PFSK-1 (cell line): Measurements from ENCODE around the gene IGFLR1.

Source experiments
- FOXP2 ChIP-seq: optimal IDR thresholded peaks from 2 replicates; pipeline ENCODE3; 2011; ENCODE audit warnings: borderline replicate concordance, control low read depth, inconsistent platforms; ENCODE audit not compliant: insufficient read depth; ENCODE audit errors: extremely low read length, extremely low read depth
- POLR2AphosphoS5 ChIP-seq: IDR thresholded peaks from 2 replicates; pipeline ENCODE4 v1.6.1; 2012; ENCODE audit warnings: low read depth, mild to moderate bottlenecking, control low read depth, low read length, moderate library complexity
- SIN3A ChIP-seq: IDR thresholded peaks from 2 replicates; pipeline ENCODE4 v1.6.1; 2012; ENCODE audit warnings: mild to moderate bottlenecking, low read length, moderate library complexity, borderline replicate concordance; ENCODE audit not compliant: insufficient read depth
- TAF1 ChIP-seq: IDR thresholded peaks from 2 replicates; pipeline ENCODE4 v1.6.1; 2012; ENCODE audit warnings: low read length, control low read depth, borderline replicate concordance; ENCODE audit not compliant: insufficient read depth
- TF ChIP-seq, protein P1 (sequence below), 2 experiments: IDR thresholded peaks; 2 replicates each; pipeline versions ENCODE4 v1.6.1 to v1.8.0; 2011 to 2012; ENCODE audit warnings: low read depth in 2 of 2, low read length in 2 of 2, control low read depth in 1 of 2, inconsistent platforms in 1 of 2, mild to moderate bottlenecking in 1 of 2, moderate library complexity in 1 of 2; ENCODE audit not compliant: insufficient read depth in 1 of 2

Gene IGFLR1

DNA sequence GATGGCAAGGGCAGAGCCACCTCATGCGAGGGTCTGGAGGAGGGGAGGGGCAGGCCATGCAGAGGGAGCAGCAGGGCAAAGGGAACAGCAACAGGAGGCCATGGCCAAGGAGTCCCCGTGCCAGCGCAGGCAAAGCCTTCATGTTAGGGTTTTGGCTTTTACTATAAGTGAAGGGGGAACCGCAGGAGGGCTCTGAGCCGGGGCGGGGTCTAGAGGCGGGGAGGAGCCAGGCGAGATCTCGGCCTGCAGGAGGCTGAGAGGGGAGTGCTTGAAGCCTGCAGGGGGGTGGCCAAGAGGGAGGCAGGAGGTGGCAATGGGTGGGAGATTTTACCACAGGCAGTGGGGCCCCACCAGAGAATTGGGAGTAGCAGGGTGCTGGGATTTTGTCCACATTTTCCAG, 39.4 kb upstream of the IGFLR1 start:
- TF ChIP-seq, protein P1, sequence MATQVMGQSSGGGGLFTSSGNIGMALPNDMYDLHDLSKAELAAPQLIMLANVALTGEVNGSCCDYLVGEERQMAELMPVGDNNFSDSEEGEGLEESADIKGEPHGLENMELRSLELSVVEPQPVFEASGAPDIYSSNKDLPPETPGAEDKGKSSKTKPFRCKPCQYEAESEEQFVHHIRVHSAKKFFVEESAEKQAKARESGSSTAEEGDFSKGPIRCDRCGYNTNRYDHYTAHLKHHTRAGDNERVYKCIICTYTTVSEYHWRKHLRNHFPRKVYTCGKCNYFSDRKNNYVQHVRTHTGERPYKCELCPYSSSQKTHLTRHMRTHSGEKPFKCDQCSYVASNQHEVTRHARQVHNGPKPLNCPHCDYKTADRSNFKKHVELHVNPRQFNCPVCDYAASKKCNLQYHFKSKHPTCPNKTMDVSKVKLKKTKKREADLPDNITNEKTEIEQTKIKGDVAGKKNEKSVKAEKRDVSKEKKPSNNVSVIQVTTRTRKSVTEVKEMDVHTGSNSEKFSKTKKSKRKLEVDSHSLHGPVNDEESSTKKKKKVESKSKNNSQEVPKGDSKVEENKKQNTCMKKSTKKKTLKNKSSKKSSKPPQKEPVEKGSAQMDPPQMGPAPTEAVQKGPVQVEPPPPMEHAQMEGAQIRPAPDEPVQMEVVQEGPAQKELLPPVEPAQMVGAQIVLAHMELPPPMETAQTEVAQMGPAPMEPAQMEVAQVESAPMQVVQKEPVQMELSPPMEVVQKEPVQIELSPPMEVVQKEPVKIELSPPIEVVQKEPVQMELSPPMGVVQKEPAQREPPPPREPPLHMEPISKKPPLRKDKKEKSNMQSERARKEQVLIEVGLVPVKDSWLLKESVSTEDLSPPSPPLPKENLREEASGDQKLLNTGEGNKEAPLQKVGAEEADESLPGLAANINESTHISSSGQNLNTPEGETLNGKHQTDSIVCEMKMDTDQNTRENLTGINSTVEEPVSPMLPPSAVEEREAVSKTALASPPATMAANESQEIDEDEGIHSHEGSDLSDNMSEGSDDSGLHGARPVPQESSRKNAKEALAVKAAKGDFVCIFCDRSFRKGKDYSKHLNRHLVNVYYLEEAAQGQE (IDR thresholded peaks at IDR 0.05; ENCODE audit: insufficient read depth in 1 of 2, low read depth in 2 of 2, low read length in 2 of 2), result no peak
- TF ChIP-seq FOXP2 (no peak), POLR2AphosphoS5 (no peak), SIN3A (no peak), TAF1 (no peak)

DNA sequence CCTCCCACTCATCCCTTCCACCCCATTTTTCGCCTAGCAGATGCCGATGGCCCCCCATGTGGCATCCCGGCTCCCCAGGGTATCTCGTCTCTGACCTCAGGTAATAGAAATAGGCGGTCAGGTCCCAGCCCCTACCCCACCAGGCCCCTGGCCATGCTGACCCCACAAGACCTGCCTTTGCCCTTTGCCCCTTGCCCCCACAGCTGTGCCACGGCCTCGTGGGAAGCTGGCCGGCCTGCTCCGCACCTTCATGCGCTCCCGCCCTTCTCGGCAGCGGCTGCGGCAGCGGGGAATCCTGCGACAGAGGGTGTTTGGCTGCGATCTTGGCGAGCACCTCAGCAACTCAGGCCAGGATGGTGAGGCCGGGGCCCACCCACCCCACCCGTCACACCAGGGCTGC, 38.5 kb upstream of the IGFLR1 start:
- TF ChIP-seq TAF1 (no peak), POLR2AphosphoS5 (no peak), FOXP2 (no peak), SIN3A (no peak)
- TF ChIP-seq, protein P1 (IDR thresholded peaks at IDR 0.05; ENCODE audit: insufficient read depth in 1 of 2, low read depth in 2 of 2, low read length in 2 of 2), result no peak

DNA sequence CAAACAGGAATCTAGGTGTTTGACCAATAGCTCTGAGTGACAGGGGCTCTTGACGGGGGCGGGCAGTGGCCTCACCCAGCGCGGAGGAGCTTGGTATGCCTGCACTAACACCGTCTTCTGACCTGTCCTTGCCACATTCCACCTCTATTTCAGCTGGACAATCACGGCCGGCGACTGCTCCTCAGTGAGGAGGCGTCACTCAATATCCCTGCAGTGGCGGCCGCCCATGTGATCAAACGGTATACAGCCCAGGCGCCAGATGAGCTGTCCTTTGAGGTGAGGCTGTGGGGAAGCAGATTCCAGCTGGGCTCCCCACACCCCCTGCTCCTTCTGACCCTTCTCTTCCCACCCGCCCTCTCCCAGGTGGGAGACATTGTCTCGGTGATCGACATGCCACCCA, 37.8 kb upstream of the IGFLR1 start:
- TF ChIP-seq TAF1, result no peak
- TF ChIP-seq, protein P1 (IDR thresholded peaks at IDR 0.05; ENCODE audit: insufficient read depth in 1 of 2, low read depth in 2 of 2, low read length in 2 of 2), result no peak
- no peak for TF ChIP-seq POLR2AphosphoS5
- TF ChIP-seq FOXP2, result no peak
- TF ChIP-seq SIN3A, result no peak

GRCh38 chr19:35779033-35779432, 36.8 kb upstream of the IGFLR1 start:
- TF ChIP-seq, protein P1 (IDR thresholded peaks at IDR 0.05; ENCODE audit: insufficient read depth in 1 of 2, low read depth in 2 of 2, low read length in 2 of 2), result no peak
- no peak for TF ChIP-seq TAF1
- TF ChIP-seq SIN3A, result no peak
- no peak for TF ChIP-seq FOXP2
- TF ChIP-seq POLR2AphosphoS5, result no peak

DNA sequence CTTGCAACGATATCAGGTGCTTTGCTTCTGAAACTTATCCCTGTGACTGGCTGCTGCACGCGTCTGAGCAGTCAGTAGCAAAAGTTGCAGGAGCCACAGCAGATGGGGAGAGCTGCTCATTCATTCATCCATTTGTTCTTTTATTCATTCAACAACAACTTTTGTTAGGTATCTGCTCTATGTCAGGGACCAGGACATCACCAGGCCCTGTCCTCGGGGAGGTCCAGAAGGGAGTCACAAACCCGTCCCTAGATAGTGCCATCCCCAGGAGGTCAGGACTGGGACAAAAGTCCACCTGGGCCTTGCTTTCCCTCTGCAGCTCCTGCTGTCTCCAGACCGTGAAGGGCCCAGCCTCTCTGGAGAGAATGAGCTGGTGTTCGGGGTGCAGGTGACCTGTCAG, 35.7 kb upstream of the IGFLR1 start:
- TF ChIP-seq FOXP2, result no peak
- no peak for TF ChIP-seq POLR2AphosphoS5
- TF ChIP-seq, protein P1 (IDR thresholded peaks at IDR 0.05; ENCODE audit: insufficient read depth in 1 of 2, low read depth in 2 of 2, low read length in 2 of 2), result no peak
- TF ChIP-seq SIN3A, result no peak
- no peak for TF ChIP-seq TAF1
